ENCODE results near the gene OPHN1. TPM values are rescaled to one million over a fixed set of nuclear protein-coding genes. Genes with fewer than 3 reads are reported as not detected.

The OPHN1 gene
- polyA plus RNA-seq, 3 donors, result 0.20 to 0.82 (median 0.73) TPM

DNA sequence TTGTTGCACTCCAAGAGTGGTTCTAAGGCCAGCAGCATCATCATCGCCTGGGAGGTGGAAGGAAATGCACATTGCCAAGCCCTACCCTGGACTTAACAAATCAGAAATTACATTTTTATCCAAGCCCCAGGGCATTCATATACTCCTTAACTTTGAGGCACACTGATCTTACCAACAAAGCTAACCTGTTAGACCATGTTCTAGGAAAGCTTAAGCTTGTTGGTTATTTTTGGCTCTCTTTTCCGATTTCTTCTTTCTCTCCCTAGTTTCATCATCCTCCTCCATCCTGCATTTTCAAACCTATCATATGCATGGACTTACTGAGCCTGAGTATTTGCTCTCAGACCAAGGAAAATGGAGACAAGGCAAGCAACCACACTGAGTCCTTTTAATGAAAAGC, 133.4 kb downstream of the OPHN1 start:
- H3K36me3 ChIP-seq (replicated peaks in 1 of 2; ENCODE audit: control insufficient read depth in 1 of 2, insufficient read depth in 2 of 2, low read length in 2 of 2), result no peaks in the 10 kb centered on the region
- no peak overlapping the region for H3K4me2 ChIP-seq (replicated peaks; ENCODE audit: extremely low read depth, low read length, poor library complexity, severe bottlenecking)
- H3K9ac ChIP-seq (ENCODE audit: insufficient read depth, low read length, poor library complexity, severe bottlenecking), result no peak overlapping the region
- Mint-ChIP-seq H3K36me3 (no peaks in the 10 kb centered on the region), H3K27ac (no peak overlapping the region), H3K9me3 (peaks cover 0 to 4% (median 0%) of the 10 kb centered on the region in 7 donors), H3K27me3 (ENCODE audit: low read depth in 3 of 3) (peaks cover 0 to 2% (median 2%) of the 10 kb centered on the region in 3 donors), H3K4me1 (no peaks in the 10 kb centered on the region), H3K4me3 (no peak overlapping the region)
- no peak overlapping the region for H3K27ac ChIP-seq (ENCODE audit: low read depth in 1 of 2, low read length in 2 of 2)
- no peak overlapping the region for H3K4me3 ChIP-seq (replicated peaks in 1 of 3; ENCODE audit: low read depth in 2 of 3, low read length in 3 of 3)
- no peaks in the 10 kb centered on the region for H3K4me1 ChIP-seq (ENCODE audit: control insufficient read depth in 1 of 2, insufficient read depth in 2 of 2, low read length in 2 of 2)
- DNase-seq, result no peak
- no peak overlapping the region for H2AFZ ChIP-seq (ENCODE audit: insufficient read depth, low read depth, low read length, poor library complexity, severe bottlenecking)
- no peaks in the 10 kb centered on the region for H3K79me2 ChIP-seq (ENCODE audit: insufficient read depth, low read length)
- no peaks in the 10 kb centered on the region for H3K9me3 ChIP-seq (replicated peaks in 1 of 2; ENCODE audit: control insufficient read depth in 1 of 2, insufficient read depth in 1 of 2, low read length in 2 of 2)
- WGBS (ENCODE audit: insufficient coverage), result no CpG with 5 or more reads among the region's 2 CpGs
- TF ChIP-seq, protein P1, sequence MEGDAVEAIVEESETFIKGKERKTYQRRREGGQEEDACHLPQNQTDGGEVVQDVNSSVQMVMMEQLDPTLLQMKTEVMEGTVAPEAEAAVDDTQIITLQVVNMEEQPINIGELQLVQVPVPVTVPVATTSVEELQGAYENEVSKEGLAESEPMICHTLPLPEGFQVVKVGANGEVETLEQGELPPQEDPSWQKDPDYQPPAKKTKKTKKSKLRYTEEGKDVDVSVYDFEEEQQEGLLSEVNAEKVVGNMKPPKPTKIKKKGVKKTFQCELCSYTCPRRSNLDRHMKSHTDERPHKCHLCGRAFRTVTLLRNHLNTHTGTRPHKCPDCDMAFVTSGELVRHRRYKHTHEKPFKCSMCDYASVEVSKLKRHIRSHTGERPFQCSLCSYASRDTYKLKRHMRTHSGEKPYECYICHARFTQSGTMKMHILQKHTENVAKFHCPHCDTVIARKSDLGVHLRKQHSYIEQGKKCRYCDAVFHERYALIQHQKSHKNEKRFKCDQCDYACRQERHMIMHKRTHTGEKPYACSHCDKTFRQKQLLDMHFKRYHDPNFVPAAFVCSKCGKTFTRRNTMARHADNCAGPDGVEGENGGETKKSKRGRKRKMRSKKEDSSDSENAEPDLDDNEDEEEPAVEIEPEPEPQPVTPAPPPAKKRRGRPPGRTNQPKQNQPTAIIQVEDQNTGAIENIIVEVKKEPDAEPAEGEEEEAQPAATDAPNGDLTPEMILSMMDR (IDR thresholded peaks at IDR 0.05), result no peak
- no peaks in the 10 kb centered on the region for H4K20me1 ChIP-seq (ENCODE audit: insufficient read depth, low read length)
- intact Hi-C loops (cut with micrococcal nuclease), result no loop called here
- H3K27me3 ChIP-seq (ENCODE audit: control insufficient read depth in 2 of 2, insufficient read depth in 2 of 2, low read length in 2 of 2), result no peaks in the 10 kb centered on the region

DNA sequence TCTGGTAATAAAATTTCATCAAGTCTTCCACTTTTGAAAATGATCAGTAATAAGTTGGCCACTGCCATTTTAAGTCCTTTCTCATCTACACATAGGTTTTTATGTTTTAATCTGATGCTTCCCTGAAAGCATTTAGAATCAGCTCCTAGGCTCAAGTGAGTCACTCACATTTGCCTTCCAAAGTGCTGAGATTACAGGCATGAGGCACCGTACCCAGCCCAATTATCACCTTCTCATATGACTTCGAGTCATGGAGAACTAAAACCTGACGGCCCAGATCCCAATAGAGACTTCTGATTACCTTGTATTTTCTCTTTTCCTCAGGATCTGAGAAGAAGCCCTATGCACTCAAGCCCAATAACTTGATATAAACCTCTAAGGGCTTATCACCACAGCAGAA, 140.8 kb downstream of the OPHN1 start:
- Mint-ChIP-seq H3K4me1 (no peaks in the 10 kb centered on the region), H3K27me3 (ENCODE audit: low read depth in 3 of 3) (no peaks in the 10 kb centered on the region), H3K27ac (no peak overlapping the region), H3K9me3 (no peaks in the 10 kb centered on the region), H3K36me3 (no peaks in the 10 kb centered on the region), H3K4me3 (no peak overlapping the region)
- no peak overlapping the region for H3K9ac ChIP-seq (ENCODE audit: insufficient read depth, low read length, poor library complexity, severe bottlenecking)
- no peaks in the 10 kb centered on the region for H3K27me3 ChIP-seq (ENCODE audit: control insufficient read depth in 2 of 2, insufficient read depth in 2 of 2, low read length in 2 of 2)
- H3K4me3 ChIP-seq (replicated peaks in 1 of 3; ENCODE audit: low read depth in 2 of 3, low read length in 3 of 3), result no peak overlapping the region
- H3K4me2 ChIP-seq (replicated peaks; ENCODE audit: extremely low read depth, low read length, poor library complexity, severe bottlenecking), result no peak overlapping the region
- no peaks in the 10 kb centered on the region for H3K36me3 ChIP-seq (replicated peaks in 1 of 2; ENCODE audit: control insufficient read depth in 1 of 2, insufficient read depth in 2 of 2, low read length in 2 of 2)
- no peaks in the 10 kb centered on the region for H4K20me1 ChIP-seq (ENCODE audit: insufficient read depth, low read length)
- DNase-seq, result no peak
- H3K27ac ChIP-seq (ENCODE audit: low read depth in 1 of 2, low read length in 2 of 2), result no peak overlapping the region
- no CpG with 5 or more reads among the region's 3 CpGs for WGBS (ENCODE audit: insufficient coverage)
- TF ChIP-seq, protein P1 (IDR thresholded peaks at IDR 0.05), result no peak
- H3K9me3 ChIP-seq (replicated peaks in 1 of 2; ENCODE audit: control insufficient read depth in 1 of 2, insufficient read depth in 1 of 2, low read length in 2 of 2), result no peaks in the 10 kb centered on the region
- no peaks in the 10 kb centered on the region for H3K4me1 ChIP-seq (ENCODE audit: control insufficient read depth in 1 of 2, insufficient read depth in 2 of 2, low read length in 2 of 2)
- intact Hi-C loops (cut with micrococcal nuclease), result no loop called here
- no peak overlapping the region for H2AFZ ChIP-seq (ENCODE audit: insufficient read depth, low read depth, low read length, poor library complexity, severe bottlenecking)
- H3K79me2 ChIP-seq (ENCODE audit: insufficient read depth, low read length), result no peaks in the 10 kb centered on the region

Data from CD14-positive monocyte (primary cell).